Activated CD8-positive, alpha-beta memory T cell treated with anti-CD3 and anti-CD28 coated beads, Interleukin-2, amount 50 U/mL, for 24 hours (primary cell): ENCODE results near the gene EMILIN2.
"Not testable (repeated sequence)": the region's sequence is repeated elsewhere in the genome, so short reads cannot be mapped to it uniquely, and the experiment has no call there.

Experiments used
- DNase-seq: peaks from one replicate; pipeline ENCODE4 v3.0.0-alpha.2; 2020; ENCODE audit errors: extremely low read depth

The EMILIN2 gene

DNA sequence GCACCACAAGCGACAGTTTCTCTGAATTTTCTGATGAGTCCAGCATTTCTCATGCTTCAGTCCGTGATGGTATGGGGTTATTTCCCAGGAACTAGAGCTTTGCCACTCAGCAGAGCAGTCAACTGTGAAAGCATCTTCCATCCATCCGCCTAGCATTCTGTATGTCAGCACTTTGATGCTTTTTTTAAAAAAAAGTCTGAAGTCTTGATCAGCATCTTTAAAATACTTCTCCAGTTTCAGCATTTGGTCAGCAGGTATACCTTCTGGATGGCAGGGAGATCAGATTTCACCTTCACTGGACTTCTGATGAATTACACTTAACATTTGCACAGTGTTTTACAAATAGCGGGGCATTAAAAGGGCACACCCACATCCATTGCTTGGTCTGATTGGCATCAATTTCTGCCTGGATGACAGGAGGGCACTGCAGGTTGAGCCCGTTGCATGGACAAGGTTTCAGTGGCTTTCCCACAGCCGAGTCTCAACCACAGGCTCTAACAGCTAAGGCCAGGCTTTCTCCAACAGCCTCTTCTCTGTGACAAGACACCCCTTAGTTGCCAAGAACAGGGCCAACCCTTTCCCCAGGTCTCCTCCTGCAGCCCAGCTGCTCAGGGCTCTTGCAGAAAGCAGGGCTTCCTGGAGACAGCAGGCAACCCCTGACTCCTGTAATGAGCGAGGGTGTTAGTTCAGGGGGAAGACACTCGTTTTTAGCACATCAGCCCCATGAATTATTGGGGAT is 54.0 kb downstream of the EMILIN2 start:
- no peak for DNase-seq

DNA sequence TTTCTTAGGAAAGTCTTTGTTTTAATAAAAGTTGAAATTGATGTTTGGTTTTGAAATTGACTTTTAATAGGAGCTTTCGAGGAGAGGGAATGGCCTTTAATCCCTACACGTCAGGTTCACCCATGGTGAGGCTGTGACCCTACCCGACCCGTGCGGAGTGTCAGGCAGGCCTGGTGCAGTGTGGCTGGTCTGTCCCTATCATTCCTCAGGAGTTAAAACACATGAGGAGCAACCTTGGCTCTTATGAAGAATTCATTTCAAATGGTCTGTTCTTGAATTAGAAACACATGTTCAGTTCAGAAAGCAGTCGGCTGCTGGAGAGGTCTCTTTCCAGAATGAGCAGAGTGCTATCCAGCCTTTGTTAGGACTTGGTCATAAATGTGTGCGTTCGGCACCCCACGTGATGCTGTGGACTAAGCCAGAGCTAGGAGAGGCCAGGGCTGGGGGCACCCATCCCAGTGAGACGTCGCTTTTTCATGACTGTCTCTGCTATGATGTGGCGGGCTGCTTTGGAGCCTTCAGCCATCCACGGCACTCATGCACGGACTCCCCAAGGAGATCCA is 54.7 kb downstream of the EMILIN2 start:
- no peak for DNase-seq

DNA sequence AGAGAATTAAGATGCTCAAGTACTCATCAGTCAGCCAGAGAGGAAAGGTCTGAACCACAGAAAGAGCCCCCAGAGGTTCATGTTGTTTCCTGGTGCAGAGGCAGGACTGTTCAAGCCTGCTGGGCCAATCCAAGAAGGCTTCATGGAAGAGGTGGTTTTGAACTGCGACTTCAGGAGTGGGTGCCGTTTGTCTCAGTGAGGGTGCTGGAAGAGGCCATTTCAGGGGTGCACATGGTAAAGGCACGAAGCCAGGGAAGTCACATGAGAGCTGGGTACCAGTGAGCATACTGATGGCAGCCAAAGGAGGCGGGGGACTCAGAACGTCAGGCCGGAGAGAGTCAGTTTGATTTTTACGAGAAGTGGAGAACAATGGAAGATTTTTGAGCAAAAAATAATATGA is 55.5 kb downstream of the EMILIN2 start:
- DNase-seq = no peak

DNA sequence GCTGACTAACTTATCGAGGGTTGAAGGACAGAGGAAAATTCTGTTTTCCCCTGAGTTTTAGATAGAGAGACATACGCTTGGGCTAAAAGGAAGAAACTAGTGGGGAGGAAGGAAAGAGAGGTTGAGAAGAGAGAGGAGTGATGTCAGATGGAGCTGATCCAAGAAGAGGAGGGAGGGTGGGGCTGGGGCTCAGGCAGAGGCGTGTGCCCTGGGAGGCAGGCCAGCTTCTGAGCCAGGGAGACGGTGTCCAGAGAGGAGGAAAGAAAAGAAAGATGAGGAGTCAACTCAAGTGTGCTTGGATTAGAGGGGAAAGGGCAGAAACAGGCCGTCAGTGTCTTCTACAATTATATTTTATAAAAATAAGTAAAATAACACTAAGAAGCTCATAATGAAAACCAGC is 56.2 kb downstream of the EMILIN2 start:
- DNase-seq = no peak

DNA sequence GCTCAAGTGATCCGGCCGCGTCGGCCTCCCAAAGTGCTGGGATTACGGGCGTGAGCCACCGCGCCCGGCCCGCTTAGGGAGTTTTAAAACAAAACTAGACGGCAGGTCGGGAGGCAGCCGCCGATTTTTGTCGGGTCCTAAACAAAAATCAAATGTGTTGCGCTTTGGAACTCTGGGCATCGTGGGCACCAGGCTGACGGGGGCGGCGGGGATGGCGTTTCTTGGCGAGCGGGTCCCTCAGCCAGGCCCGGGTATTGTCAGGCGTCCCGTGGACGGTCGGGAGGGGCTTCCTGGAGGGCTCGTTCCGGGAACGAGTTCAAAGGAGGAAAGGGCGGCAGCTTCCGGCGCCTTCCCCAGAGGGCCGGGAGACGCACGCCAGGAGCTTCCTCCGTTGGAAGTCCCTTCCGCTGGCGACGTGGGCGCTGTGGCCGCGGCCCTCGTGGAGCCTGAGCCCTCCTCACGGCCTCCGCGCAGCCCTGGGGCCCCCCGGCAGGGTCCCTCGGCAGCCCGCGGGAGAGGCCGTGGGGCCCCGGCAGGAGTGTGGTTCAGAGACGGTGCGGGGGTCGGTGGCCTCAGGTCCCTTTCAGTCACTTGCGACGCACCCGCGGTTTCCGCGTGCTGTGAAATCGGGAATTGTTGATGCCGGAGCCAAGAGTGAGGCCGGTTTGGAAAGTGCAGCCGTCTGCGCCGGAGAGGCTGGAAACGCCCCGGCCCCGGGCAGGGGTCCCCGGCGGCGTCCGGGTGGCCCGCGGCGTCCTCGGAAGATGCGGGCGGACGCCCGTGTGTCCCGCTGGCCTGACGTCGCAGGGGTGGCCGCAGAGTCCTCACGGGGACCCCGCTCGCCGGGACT is 59.3 kb downstream of the EMILIN2 start:
- no peak for DNase-seq

DNA sequence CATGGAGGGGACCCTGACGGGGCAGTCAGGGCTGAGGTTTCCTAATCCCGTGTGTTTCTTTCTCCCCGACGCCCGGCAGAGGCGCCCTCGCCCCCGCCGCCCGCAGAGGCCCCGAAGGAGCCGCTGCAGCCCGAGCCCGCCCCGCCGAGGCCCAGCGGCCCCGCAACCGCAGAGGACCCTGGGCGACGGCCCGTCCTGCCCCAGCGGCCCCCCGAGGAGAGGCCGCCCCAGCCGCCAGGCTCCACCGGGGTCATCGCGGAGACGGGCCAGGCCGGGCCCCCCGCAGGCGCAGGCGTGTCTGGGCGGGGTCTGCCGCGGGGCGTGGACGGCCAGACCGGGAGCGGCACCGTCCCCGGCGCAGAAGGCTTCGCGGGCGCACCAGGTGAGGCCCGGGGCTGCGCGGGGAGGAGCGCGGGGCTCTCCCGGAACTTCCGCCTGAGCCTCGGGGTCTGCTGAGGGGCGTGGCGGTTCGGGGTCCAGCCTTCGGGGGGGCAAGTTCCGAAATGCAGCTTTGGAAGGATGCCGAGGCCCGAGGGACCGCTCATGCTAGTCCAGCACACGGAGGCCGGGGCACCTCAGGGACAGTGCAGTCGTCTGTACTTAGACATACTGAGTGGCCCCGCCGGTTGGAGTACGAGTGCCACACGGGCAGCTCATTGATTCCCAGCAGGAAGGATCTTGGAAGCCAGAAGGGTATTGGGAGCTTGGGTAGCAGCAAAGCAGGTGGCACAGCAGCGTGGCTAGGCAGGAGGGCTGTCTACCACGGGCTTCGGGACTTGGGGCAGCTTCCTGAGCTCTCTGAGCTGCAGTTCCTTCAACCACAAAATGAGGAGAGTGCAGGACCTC is 60.1 kb downstream of the EMILIN2 start:
- DNase-seq = no peak

DNA sequence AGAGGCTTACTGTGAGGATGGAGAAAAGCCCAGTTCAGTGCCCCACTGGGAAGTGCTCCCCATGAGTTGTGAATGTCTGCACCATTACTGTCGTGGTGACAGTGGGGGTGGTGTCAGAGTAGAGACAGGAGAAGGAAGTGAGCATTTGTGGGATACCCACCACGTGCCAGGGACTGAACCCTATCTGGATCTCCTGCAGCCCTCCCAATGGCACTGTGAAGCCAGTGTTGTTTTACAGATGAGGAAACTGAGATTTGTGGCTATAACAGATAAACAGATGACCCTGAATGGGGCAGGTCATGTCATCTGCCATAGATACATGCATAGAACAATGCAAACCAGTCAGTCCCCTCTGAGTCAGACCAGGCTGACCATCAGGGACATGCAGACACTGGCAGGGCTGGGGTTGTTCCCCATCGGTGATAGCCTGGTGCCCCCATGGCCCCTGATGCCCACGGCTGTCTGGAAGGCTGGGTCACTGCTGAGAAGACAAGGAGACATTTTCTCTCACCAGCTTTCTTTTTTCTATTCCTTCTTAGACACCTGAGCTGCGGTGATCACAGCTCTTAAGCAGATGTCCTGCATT is 60.8 kb downstream of the EMILIN2 start:
- DNase-seq = no peak

DNA sequence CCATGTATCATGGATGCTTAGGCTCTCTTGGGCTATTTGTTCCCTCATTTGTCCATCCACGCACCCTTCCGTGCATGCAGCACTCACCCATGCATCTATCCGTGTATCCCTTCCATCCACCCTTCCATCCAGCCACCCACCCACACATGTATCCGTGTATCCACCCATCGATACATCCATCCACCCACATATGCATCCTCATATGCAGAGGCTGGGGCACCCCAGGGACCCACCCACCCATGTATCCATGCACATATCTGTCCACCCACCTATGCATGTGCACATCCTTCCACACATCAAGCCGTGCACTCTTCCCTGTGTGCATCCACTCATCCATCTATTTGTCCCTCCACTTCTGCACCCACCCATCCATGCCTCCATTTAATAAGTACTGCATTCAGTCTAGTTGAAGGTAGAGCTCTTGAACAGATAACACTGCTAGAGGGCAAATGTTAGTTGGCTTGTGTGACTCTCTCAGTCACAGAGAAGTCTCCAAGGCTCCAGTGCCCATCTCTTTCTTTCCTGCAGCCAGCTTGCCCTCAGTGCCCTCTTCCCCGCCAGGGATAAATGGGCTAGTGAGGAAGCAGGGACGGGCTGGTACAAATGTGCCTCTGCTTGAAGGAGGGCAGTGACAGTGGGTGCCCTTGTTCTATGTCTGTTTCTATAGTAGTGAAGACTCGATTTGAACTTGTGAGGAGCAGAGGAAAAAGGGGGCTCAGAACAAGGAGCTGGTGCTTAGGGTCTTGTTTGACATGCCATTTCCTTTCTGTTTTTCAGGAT is 61.5 kb downstream of the EMILIN2 start:
- DNase-seq = no peak

DNA sequence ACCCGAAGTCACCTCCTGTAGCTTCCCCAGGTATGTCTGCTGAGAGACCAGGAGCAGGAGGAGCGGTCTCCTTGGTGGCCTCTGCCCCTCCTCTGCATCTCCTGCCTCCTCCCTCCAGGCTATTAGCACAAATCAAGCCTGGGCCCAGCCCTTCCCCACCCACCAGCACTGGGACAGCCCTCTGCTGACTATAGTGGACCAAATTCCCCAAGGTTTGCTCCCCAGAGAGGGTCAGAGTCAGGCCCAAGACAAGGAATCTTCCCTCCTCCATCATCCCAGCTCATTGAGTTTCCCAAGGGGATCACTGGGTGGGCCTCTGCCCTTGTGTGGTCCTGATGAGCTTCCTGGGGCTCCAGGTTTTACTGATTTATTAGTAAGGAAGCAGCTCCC is 62.1 kb downstream of the EMILIN2 start:
- no peak for DNase-seq

DNA sequence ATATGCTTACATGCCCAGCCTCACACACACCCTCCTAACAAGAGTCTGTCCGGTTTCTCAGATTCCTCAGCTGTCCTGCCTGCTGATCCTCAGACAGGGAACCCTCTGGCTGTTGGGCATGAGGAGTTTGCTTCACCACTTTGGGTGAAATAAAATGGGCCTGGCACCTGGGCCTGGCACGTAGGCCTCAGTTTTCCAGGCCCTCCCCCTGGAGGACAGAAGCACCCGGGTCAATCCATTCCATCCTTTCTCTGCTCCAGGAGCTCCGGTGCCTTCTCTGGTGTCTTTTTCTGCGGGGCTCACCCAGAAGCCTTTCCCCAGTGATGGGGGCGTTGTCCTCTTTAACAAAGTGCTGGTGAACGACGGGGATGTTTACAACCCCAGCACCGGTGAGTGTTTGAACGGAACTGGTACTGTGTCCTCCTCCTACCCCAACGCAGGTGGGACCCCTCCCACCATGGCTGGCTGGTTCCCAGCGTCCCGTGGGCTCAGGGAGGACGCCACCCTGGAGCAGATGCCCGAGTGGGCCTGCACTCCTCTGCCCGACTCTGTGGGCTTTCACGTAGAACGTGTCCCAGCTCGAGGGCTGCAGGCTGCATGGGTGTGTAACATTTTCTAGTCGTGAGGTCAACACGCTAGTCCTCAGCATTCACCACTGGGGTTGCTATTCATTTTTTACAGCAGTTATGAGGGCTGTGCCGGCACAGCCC is 62.8 kb downstream of the EMILIN2 start:
- no peak for DNase-seq

DNA sequence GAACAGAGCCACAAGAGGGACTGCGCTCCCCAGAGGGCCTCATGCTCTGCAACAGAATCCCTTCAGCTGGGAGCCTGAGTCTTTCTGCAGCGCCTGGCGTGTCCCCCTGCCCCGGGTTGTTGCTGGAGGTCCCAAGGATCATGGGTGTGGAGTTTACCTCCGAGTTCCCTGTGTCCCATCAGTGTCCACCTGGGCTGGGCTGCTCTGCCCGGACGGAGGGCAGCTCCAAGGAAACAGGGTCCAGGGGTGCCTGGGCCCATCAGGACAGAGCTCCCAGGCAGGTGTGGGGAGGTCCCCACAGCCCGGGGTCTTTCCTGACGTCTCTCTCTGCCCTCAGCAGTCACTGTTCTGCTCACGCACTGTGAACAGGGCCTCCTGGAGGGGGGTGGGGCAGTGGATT is 63.5 kb downstream of the EMILIN2 start:
- no peak for DNase-seq

DNA sequence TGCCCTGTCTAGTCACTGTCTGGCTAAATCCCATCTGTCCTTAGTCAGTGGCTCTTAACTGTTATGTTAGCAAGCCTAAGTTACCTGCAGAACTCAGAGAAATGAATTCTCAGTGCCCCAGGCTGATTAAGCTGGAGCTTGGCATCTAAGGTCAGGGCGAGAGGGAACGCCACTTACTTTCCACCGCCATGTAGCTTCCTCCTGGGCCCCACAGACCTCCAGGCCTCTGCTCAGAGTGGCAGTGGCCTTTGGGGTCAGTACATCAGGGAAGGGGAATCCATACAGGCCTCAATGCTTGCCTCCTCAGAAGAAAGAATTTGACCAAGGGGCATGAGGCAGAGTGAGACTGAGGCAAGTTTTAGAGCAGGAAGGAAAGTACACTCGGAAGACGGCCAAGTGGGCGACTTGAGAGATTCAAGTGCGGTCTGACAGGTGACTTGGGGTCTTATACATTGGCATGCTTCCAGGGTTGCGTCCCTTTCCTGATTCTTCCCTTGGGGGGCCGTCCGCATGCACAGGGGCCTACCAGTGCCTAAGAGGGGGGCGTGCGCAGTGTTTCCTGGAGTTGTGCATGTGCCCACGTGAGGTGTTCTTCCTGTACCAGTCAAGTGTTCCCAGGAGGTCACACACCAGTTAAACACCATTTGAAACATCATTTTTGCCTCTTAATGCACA is 64.1 kb downstream of the EMILIN2 start:
- no peak for DNase-seq

DNA sequence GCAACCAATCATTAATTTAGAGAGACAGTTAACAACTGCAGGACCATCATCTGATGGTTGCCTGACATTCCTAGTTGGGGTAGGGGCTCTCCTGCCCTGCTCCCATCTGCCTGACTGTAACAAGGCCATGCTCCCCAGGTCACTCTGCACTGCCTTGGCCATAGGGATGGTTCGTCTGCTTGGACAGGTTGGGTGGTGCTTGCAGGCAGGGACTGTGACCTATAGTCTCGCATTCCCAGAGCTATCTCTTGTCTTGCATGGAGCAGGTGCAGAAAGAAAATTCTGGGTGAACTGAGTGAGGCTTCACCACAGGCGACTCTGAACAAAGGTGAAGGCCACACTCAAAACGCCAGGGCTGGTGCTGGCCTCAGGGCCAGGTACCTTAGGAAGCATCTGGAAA is 64.7 kb downstream of the EMILIN2 start:
- no peak for DNase-seq

DNA sequence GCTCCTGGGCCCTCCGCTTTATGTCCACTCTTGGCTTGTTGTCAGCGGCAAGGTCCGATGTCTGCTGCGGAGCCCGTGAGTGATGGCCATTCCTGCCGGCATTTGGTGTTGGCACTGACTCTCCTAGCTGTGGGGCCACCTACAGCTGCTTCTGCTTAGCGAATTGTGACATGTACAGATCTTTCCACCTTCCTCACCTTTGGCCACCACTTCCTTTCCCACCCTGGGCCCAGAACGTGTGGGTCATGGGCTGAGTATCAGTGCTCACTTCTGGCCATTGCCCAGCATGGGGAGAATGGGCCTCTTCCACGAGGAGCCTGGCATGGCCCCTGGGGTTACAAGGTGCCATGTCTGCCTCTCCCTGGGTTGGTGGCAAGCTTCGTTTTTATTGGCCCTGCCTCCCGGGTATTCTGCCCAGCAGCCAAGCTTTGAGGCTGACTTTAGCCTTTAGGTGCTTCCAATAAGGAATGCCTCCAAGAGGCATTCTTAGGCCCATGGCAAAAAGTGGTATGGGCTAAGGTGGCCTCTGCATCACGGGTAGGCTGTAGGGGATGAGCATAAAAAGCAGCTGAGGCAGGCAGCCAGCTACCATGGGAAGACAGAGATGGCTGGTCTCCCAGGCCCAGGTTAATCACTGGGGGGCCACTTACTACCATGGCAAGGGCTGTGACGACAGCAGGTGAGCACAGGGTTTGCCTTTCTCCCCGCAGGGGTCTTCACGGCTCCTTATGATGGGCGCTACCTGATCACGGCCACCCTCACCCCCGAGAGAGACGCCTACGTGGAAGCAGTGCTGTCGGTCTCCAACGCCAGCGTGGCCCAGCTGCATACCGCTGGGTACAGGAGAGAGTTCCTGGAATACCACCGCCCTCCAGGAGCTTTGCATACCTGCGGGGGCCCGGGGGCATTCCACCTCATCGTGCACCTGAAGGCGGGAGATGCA is 65.8 kb downstream of the EMILIN2 start:
- no peak for DNase-seq

DNA sequence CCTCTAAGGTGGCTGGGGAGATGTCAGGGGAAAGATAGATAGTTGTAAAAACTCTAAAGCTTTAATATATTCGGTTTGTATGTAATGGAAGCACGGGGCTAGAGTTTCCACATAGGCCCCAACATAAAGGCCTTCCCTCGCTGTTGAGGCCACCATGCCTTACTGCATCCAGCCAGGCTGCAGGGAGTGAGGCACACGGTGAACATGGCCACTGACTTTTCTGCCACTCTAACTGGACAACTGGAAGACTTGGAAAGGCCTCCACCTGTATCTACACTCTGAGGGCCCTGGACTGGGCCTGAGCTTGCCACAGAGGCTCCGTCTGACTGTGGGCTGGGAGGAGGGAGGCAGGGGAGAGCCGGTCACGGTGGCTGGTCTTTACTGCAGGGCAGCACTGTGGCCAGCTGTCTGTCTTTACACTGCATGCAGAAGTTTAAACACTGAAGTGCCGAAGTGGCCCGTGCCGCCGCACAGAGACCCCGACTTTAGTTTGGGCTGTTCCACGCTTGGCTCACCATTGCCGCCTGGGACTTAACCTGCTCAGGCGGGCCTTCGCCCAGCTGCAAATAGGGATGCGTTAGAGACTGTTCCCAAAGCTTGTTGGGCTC is 66.7 kb downstream of the EMILIN2 start:
- no peak for DNase-seq

DNA sequence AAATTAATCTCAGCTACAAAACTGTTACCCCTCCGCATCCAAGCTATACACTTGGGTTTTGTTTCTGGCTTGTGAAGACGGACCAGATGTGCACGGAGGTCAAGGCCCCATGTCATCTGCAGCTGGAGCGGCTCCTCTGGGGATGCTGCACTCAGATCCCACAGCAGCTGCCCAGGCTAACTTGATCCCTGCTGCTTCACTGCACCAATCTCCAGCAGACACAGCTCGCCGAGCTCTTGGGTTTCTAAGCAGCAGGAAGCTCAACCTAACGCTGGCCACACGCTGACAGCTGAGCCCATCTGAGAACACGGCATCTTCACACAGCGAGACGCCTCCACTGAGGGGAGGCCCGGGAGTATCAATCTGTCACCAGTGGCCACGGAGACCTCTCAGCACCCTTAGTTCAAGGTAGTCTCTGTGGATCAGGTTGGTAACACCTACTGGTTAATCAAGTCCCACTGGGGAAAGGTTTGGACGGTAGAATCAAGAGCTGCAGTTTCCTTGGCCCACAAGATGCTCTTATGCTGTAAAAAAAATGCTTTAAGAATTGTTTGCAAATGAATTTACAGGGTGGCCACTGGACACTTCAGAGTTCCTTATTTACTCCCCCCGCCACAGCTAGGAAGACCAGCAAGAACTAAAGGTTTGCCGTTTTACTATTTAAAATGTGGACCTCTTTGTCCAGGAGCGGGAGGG is 67.5 kb downstream of the EMILIN2 start:
- DNase-seq = no peak

DNA sequence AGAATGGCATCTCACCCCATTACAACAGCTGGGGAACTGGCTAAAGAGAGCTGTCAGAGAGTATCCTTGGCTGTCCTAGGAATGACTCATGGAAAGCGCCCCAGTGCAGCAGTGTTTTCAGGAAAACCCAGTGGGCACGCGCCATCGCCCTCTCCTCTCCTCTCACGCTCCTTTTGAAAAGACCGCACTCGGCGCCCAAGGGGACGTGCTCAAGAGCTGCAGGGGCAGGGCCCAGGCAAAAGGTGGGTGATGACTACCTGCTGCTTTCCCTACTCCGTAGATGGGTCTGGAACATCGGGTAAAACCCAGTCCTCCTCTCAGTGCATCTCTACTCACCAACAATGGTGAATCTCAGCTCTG is 68.1 kb downstream of the EMILIN2 start:
- DNase-seq = no peak

DNA sequence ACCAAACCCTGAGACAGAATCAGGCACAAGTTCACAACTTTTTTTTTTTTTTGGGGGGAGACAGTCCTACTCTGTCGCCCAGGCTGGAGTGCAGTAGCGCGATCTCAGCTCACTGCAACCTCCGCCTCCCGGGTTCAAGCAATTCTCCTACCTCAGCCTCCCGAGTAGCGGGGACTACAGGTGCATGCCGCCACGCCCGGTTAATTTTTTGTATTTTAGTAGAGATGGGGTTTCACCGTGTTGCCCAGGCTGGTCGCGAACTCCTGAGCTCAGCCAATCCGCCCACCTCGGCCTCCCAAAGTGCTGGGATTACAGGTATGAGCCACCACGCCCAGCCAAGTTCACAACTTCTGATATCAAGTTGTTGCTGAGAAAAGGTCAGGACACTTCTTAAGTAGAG is 68.7 kb downstream of the EMILIN2 start:
- DNase-seq = not testable (repeated sequence)
